ENCODE results near the gene SRRM4.

SRRM4 gene

DNA sequence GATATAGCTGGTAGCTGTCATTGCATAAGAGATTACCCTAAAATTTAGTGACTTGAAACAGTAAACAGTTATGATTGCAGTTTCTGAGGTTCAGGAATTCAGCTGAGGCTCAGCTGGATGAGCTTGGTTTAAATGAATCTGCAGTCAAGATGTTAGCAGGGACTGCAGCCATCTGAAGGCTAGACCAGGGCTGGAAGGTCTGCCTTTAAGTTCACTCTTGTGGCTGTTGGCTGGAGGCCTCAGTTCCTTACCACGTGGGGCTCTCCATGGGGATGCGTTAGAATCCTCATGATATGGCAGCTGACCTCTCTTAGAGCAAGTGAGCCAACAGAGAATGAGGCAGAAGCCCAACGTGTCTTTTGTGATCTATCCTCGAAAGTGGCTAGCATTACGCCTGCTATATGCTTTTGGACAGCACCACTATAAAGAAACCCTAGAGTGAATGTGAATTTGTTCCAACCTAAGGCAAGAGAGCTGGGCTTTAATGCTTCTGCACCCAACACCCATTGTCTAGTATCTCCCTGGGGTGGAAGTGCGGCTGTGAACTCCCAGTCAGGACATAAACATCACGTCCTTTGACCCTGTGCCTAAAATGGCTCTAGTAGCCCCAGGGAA lies 223.4 kb downstream of the SRRM4 start:
- no peak for DNase-seq (ENCODE audit: low read depth)

GRCh38 chr12:119206348-119207062 lies 225.2 kb downstream of the SRRM4 start:
- DNase-seq (ENCODE audit: low read depth) = no peak

GRCh38 chr12:119207063-119207560 lies 225.8 kb downstream of the SRRM4 start:
- no peak for DNase-seq (ENCODE audit: low read depth)

DNA sequence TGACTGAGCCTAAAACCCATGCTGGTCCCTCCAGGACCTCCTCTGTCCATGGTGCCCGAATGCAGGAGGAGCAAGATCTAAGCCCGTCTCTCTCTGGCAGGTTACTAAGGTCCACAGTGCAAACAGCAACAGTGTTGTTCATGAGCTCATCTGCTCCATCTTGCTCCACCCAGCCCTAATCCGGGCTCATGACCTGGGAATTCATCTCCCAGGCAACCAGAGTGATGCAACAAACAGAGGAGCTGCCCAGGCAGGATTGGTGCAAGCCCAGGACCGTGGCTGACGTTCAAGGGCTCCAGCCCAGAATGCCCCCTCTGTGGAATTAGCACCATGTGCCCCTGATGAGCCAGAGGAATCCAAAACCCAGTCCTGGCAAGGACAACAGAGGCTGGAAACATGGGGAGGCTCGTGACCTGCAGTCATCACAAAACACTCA lies 227.3 kb downstream of the SRRM4 start:
- DNase-seq (ENCODE audit: low read depth) = no peak

DNA sequence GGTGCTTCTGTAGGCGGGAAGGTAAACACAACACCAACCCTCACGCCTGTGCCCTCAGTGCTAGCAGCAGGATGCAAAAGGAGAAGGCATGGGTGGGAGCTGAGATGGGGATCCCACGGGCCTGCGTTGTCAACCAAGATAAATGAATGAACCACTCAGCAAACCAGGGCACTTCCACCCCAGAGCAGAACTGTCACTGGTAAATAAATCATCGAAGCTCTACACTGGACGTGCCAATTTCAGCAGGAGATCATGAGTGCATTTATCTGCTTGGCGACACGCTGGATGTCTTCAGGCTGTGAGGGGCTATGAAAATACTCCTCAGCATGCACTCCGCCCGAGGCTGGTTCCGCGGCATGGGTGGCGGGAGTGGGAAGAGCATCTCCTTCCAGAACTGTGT lies 230.5 kb downstream of the SRRM4 start:
- DNase-seq (ENCODE audit: low read depth) = no peak
